Activated CD4-positive, alpha-beta T cell treated with anti-CD3 and anti-CD28 coated beads, Interleukin-2, amount 50 U/mL, for 4 hours (primary cell): Measurements from ENCODE around the gene B4GALNT3.
"Not testable (repeated sequence)": the region's sequence is repeated elsewhere in the genome, so short reads cannot be mapped to it uniquely, and the experiment has no call there.

Source experiments
- DNase-seq, 2 experiments: peaks; one replicate each; pipeline ENCODE4 v3.0.0-alpha.2; 2020

The B4GALNT3 gene

GRCh38 chr12:459430-460258 lies at the start of gene B4GALNT3:
TSS of gene B4GALNT3 (plus strand) at chr12:459939. CDS start at chr12:460377, 438 bp downstream.
- DNase-seq = peak; percentile 17 to 35

- DNase-seq = no peak
Observed at GRCh38 chr12:414859-415258, 44.9 kb upstream of the B4GALNT3 start.

- no peak for DNase-seq
Observed at GRCh38 chr12:418432-418831, 41.3 kb upstream of the B4GALNT3 start.

GRCh38 chr12:422526-422925 lies 37.2 kb upstream of the B4GALNT3 start:
- DNase-seq = no peak

GRCh38 chr12:435737-436136 lies 24.0 kb upstream of the B4GALNT3 start:
- not testable (repeated sequence) for DNase-seq

- DNase-seq = peak; percentile 28 to 29
Observed at GRCh38 chr12:442235-442884, 17.4 kb upstream of the B4GALNT3 start.

- no peak for DNase-seq
Observed at GRCh38 chr12:447141-447540, 12.6 kb upstream of the B4GALNT3 start.

GRCh38 chr12:449203-449602 lies 10.5 kb upstream of the B4GALNT3 start:
- no peak for DNase-seq

- no peak for DNase-seq
Observed at GRCh38 chr12:450438-450837, 9.3 kb upstream of the B4GALNT3 start.

- DNase-seq = peak; percentile 34 to 38
Observed at GRCh38 chr12:452667-453210, 7.0 kb upstream of the B4GALNT3 start.

GRCh38 chr12:454833-455232 lies 4.9 kb upstream of the B4GALNT3 start:
- no peak for DNase-seq

GRCh38 chr12:455821-456220 lies 3.9 kb upstream of the B4GALNT3 start:
- no peak for DNase-seq

GRCh38 chr12:457676-458075 lies 2.1 kb upstream of the B4GALNT3 start:
- DNase-seq = no peak

GRCh38 chr12:459050-459429 lies 699 bp upstream of the B4GALNT3 start:
- DNase-seq = no peak

- DNase-seq = peak in 1 of 2 experiments; percentile 12
Observed at GRCh38 chr12:460261-461230, 807 bp downstream of the B4GALNT3 start.

- DNase-seq = no peak
Observed at GRCh38 chr12:461425-461824, 1.7 kb downstream of the B4GALNT3 start.

- DNase-seq = no peak
Observed at GRCh38 chr12:462936-463705, 3.4 kb downstream of the B4GALNT3 start.

- DNase-seq = no peak
Observed at GRCh38 chr12:464484-465267, 4.9 kb downstream of the B4GALNT3 start.

GRCh38 chr12:466039-466438 lies 6.3 kb downstream of the B4GALNT3 start:
- no peak for DNase-seq

GRCh38 chr12:466762-467161 lies 7.0 kb downstream of the B4GALNT3 start:
- no peak for DNase-seq

- no peak for DNase-seq
Observed at GRCh38 chr12:467591-467990, 7.9 kb downstream of the B4GALNT3 start.
